ENCODE results near the gene SPRR4.

The SPRR4 gene

DNA sequence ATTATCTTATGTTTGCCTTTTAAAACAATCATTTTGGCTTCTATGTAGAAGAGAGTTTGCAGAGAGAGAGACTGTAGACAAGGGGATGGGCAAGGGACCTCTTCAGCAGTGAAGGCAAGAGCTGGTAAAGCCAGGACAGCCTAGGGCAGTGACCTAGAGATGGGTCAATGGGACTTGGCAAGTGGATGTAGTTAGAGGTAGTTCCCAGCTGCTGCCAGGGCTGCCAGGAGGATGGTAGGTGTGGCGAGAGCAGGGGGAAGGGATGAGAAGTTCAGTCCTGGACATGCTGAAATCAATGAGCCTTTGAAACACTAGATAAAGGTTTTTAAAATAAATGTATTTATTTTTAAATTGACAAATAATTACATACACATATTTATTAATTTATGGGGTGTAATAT lies 29.8 kb upstream of the SPRR4 start:
- Histone ChIP-seq H3K4me3 (ENCODE audit: low read length) (no peak overlapping the region), H2BK5ac (ENCODE audit: low read length) (no peak overlapping the region), H4K8ac (ENCODE audit: low read depth, low read length) (no peak overlapping the region), H2BK15ac (replicated peaks; ENCODE audit: low read depth) (no peak overlapping the region), H3K79me2 (ENCODE audit: control insufficient read depth, insufficient read depth, low read length) (no peaks in the 10 kb centered on the region), H3K4me1 (ENCODE audit: control insufficient read depth, low read depth, low read length) (no peaks in the 10 kb centered on the region), H3K56ac (ENCODE audit: low read length) (no peak overlapping the region), H2AK5ac (ENCODE audit: low read length) (no peak overlapping the region), H3K18ac (ENCODE audit: low read length) (no peak overlapping the region), H3K4me2 (ENCODE audit: low read length) (no peak overlapping the region), H3K27me3 (ENCODE audit: insufficient read depth, low read length, poor library complexity) (no peaks in the 10 kb centered on the region), H4K5ac (ENCODE audit: low read length) (no peak overlapping the region), H3K36me3 (ENCODE audit: control insufficient read depth, insufficient read depth, low read length) (no peaks in the 10 kb centered on the region), H3K23ac (ENCODE audit: low read length) (no peak overlapping the region), H3K79me1 (ENCODE audit: low read length) (no peaks in the 10 kb centered on the region), H3K27ac (ENCODE audit: low read depth, low read length) (no peak overlapping the region), H3K4ac (ENCODE audit: low read depth, low read length) (no peak overlapping the region), H3K9ac (ENCODE audit: low read length) (no peak overlapping the region), H2BK120ac (ENCODE audit: low read depth, low read length) (no peak overlapping the region)
- WGBS (ENCODE audit: extremely low coverage, insufficient coverage, low lambda C conversion rate) = no CpG with 5 or more reads among the region's 1 CpG
- no peak for DNase-seq

DNA sequence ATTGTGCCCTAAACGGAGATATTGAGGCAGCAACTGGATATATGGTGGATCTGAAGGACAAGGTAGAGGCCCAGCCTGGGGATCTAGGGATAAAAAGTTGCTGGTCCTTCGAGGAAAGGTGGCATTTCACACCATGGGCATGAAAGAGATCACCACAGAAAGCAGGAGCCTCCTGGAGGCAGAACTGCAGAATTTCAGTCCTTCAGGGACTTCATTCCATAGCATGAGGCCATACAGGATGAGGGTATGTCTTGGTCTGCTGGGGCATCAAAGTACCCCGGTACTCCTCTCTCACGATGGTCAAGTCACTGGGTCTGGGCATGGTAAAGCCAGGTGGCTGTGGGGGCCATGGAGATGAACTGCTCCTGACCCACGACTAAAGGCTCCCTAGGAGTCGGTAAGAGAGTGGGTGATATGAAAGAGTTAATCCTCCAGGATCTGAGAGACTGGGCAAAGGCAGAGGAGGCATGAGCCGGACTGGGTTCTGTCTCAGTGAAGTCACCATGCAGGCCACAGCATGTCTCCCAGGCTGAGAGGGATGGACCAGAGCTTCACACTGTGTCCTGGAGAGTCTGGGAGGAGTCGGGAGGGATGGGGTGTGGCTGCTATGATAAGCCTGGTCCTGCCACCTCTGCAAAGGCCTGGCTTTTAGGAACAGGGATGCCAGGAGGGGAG lies 29.3 kb upstream of the SPRR4 start:
- Histone ChIP-seq H3K27me3 (ENCODE audit: insufficient read depth, low read length, poor library complexity) (no peaks in the 10 kb centered on the region), H3K4me2 (ENCODE audit: low read length) (no peak overlapping the region), H3K23ac (ENCODE audit: low read length) (no peak overlapping the region), H3K9ac (ENCODE audit: low read length) (no peak overlapping the region), H2AK5ac (ENCODE audit: low read length) (no peak overlapping the region), H2BK15ac (replicated peaks; ENCODE audit: low read depth) (no peak overlapping the region), H3K79me1 (ENCODE audit: low read length) (no peaks in the 10 kb centered on the region), H3K36me3 (ENCODE audit: control insufficient read depth, insufficient read depth, low read length) (no peaks in the 10 kb centered on the region), H2BK5ac (ENCODE audit: low read length) (no peak overlapping the region), H2BK120ac (ENCODE audit: low read depth, low read length) (no peak overlapping the region), H3K18ac (ENCODE audit: low read length) (no peak overlapping the region), H4K5ac (ENCODE audit: low read length) (no peak overlapping the region), H3K4ac (ENCODE audit: low read depth, low read length) (no peak overlapping the region), H3K4me1 (ENCODE audit: control insufficient read depth, low read depth, low read length) (no peaks in the 10 kb centered on the region), H3K27ac (ENCODE audit: low read depth, low read length) (no peak overlapping the region), H3K4me3 (ENCODE audit: low read length) (no peak overlapping the region), H3K56ac (ENCODE audit: low read length) (no peak overlapping the region), H3K79me2 (ENCODE audit: control insufficient read depth, insufficient read depth, low read length) (no peaks in the 10 kb centered on the region), H4K8ac (ENCODE audit: low read depth, low read length) (no peak overlapping the region)
- no CpG with 5 or more reads among the region's 8 CpGs for WGBS (ENCODE audit: extremely low coverage, insufficient coverage, low lambda C conversion rate)
- DNase-seq = peak; percentile 50

DNA sequence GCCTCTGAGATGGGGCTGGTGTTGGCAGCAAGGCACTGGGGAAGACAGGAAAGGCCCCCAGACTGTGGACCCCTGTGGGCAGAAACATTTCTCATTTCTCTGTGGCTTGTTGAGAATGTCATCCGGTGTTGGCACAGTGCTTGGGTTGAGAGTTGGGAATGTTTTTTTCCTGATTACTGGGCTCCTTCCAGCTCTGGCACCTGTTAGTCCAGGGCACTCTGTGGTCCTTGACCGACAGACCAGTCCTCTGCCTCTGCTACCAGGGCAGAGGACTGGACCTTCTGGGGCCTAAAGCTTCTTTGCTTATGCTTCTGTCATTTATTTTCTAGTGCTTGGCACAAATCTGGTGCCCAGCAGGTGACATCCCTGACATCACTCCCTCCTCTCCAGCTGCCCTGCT lies 28.3 kb upstream of the SPRR4 start:
- Histone ChIP-seq H3K4me2 (ENCODE audit: low read length) (no peak overlapping the region), H3K4me1 (ENCODE audit: control insufficient read depth, low read depth, low read length) (no peaks in the 10 kb centered on the region), H2BK5ac (ENCODE audit: low read length) (no peak overlapping the region), H3K27ac (ENCODE audit: low read depth, low read length) (no peak overlapping the region), H3K4ac (ENCODE audit: low read depth, low read length) (no peak overlapping the region), H2BK15ac (replicated peaks; ENCODE audit: low read depth) (no peak overlapping the region), H3K79me1 (ENCODE audit: low read length) (no peaks in the 10 kb centered on the region), H2AK5ac (ENCODE audit: low read length) (no peak overlapping the region), H3K36me3 (ENCODE audit: control insufficient read depth, insufficient read depth, low read length) (no peaks in the 10 kb centered on the region), H4K8ac (ENCODE audit: low read depth, low read length) (no peak overlapping the region), H3K23ac (ENCODE audit: low read length) (no peak overlapping the region), H3K56ac (ENCODE audit: low read length) (no peak overlapping the region), H3K18ac (ENCODE audit: low read length) (no peak overlapping the region), H3K79me2 (ENCODE audit: control insufficient read depth, insufficient read depth, low read length) (no peaks in the 10 kb centered on the region), H4K5ac (ENCODE audit: low read length) (no peak overlapping the region), H3K4me3 (ENCODE audit: low read length) (no peak overlapping the region), H2BK120ac (ENCODE audit: low read depth, low read length) (no peak overlapping the region), H3K27me3 (ENCODE audit: insufficient read depth, low read length, poor library complexity) (no peaks in the 10 kb centered on the region), H3K9ac (ENCODE audit: low read length) (no peak overlapping the region)
- WGBS (ENCODE audit: extremely low coverage, insufficient coverage, low lambda C conversion rate) = no CpG with 5 or more reads among the region's 2 CpGs
- no peak for DNase-seq

DNA sequence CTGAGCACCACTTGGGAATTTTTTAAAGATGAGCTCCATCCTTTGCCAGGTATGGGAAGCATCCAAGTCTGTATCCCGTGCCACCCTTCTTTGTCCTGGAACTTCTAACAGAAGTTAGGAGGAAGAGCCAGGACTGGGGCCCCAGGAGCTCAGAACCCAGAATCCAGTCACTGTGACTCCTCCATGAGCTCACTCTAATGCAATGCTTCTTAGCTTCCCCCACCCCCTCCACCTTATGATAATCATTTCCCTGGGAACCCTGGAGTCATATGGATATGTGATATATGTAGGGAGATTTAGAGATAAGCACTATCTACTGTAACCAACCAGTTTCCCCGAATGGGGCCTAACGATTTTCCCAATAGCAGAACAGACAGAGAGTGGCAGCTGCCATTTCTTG lies 24.2 kb upstream of the SPRR4 start:
- no peaks in the 10 kb centered on the region for H3K4me1 ChIP-seq (ENCODE audit: control insufficient read depth, low read depth, low read length)
- H2BK5ac ChIP-seq (ENCODE audit: low read length) = no peak overlapping the region
- no peaks in the 10 kb centered on the region for H3K36me3 ChIP-seq (ENCODE audit: control insufficient read depth, insufficient read depth, low read length)
- H4K8ac ChIP-seq (ENCODE audit: low read depth, low read length) = no peak overlapping the region
- H2AK5ac ChIP-seq (ENCODE audit: low read length) = no peak overlapping the region
- H3K4me3 ChIP-seq (ENCODE audit: low read length) = no peak overlapping the region
- H3K27me3 ChIP-seq (ENCODE audit: insufficient read depth, low read length, poor library complexity) = no peaks in the 10 kb centered on the region
- H3K18ac ChIP-seq (ENCODE audit: low read length) = no peak overlapping the region
- no peaks in the 10 kb centered on the region for H3K79me1 ChIP-seq (ENCODE audit: low read length)
- H2BK15ac ChIP-seq (replicated peaks; ENCODE audit: low read depth) = no peak overlapping the region
- no peak overlapping the region for H3K4ac ChIP-seq (ENCODE audit: low read depth, low read length)
- no peak overlapping the region for H3K9ac ChIP-seq (ENCODE audit: low read length)
- no peak for DNase-seq
- no peak overlapping the region for H3K56ac ChIP-seq (ENCODE audit: low read length)
- no CpG with 5 or more reads among the region's 3 CpGs for WGBS (ENCODE audit: extremely low coverage, insufficient coverage, low lambda C conversion rate)
- H3K4me2 ChIP-seq (ENCODE audit: low read length) = no peak overlapping the region
- no peak overlapping the region for H3K27ac ChIP-seq (ENCODE audit: low read depth, low read length)
- no peak overlapping the region for H4K5ac ChIP-seq (ENCODE audit: low read length)
- H3K23ac ChIP-seq (ENCODE audit: low read length) = no peak overlapping the region
- no peaks in the 10 kb centered on the region for H3K79me2 ChIP-seq (ENCODE audit: control insufficient read depth, insufficient read depth, low read length)
- no peak overlapping the region for H2BK120ac ChIP-seq (ENCODE audit: low read depth, low read length)

DNA sequence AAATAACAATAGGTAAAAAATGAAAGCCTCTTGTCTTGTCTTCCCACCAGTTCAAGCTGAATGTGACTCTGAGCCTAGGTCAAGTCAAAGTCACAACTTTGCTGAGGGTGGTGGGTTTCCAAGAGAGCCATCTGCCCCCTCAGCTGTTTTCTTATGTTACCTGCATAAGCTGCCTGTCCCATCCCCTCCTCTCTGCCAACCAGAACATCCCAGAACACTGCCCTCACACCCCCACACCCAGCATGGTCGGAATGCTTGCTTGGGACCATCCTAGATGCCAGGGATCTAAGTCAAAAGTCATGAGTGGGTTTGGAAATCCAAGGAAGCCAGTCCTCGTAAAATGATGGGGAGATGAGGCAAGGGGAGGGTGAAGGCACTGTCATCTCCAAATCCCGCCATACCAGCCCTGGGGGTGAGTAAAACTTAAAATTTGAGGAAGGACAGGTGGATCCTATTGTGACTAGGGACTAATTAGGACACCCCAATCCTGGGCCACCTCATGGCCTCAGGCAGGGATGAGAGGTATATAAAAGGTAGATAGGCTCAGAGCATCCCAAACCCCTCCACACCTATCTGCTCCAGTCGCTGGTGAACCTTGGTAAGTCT lies 23.7 kb upstream of the SPRR4 start, which contains the start of gene SPRR5:
Gene SPRR5 (plus strand): TSS at position 556 of the 606 bp plus-strand sequence. CDS start 1,349 bp downstream, outside the sequence.
- H3K4me2 ChIP-seq (ENCODE audit: low read length) = no peak within 1 kb of the TSS
- WGBS (ENCODE audit: extremely low coverage, insufficient coverage, low lambda C conversion rate) = no CpG with 5 or more reads among the region's 4 CpGs
- no peak within 1 kb of the TSS for H3K27ac ChIP-seq (ENCODE audit: low read depth, low read length)
- H3K79me1 ChIP-seq (ENCODE audit: low read length) = no peaks in the 10 kb centered on the region
- H2BK15ac ChIP-seq (replicated peaks; ENCODE audit: low read depth) = no peak within 1 kb of the TSS
- DNase-seq = no peak
- H3K9ac ChIP-seq (ENCODE audit: low read length) = no peak within 1 kb of the TSS
- no peaks in the 10 kb centered on the region for H3K79me2 ChIP-seq (ENCODE audit: control insufficient read depth, insufficient read depth, low read length)
- H3K36me3 ChIP-seq (ENCODE audit: control insufficient read depth, insufficient read depth, low read length) = no peaks in the 10 kb centered on the region
- H3K4me3 ChIP-seq (ENCODE audit: low read length) = no peak within 1 kb of the TSS
- no peaks in the 10 kb centered on the region for H3K4me1 ChIP-seq (ENCODE audit: control insufficient read depth, low read depth, low read length)
- H3K27me3 ChIP-seq (ENCODE audit: insufficient read depth, low read length, poor library complexity) = no peaks in the 10 kb centered on the region
- no peak within 1 kb of the TSS for H3K56ac ChIP-seq (ENCODE audit: low read length)
- H4K8ac ChIP-seq (ENCODE audit: low read depth, low read length) = no peak within 1 kb of the TSS
- H3K23ac ChIP-seq (ENCODE audit: low read length) = no peak within 1 kb of the TSS
- no peak within 1 kb of the TSS for H4K5ac ChIP-seq (ENCODE audit: low read length)
- no peak within 1 kb of the TSS for H3K4ac ChIP-seq (ENCODE audit: low read depth, low read length)
- no peak within 1 kb of the TSS for H2BK5ac ChIP-seq (ENCODE audit: low read length)
- H3K18ac ChIP-seq (ENCODE audit: low read length) = no peak within 1 kb of the TSS
- H2AK5ac ChIP-seq (ENCODE audit: low read length) = no peak within 1 kb of the TSS
- H2BK120ac ChIP-seq (ENCODE audit: low read depth, low read length) = no peak within 1 kb of the TSS

DNA sequence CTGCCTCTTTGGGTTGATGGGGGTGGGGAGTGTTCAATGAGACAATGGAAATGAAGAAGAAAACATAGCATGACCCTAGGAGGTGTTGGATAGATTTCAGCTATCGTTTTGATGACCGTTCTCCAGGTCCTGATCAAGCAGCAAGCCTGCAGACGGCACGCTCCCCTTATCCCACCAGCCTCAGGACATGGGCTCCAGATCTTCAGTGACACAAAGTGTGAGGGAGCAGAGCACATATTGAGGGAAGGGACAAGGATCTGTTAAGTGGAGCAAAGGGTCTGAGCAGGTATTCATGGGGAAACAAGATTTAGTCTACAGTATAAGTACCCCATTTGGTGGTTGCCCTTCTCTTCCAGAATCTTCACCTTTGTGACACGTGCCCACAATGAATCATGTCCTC lies 18.7 kb upstream of the SPRR4 start:
- no peak for DNase-seq
- Histone ChIP-seq H3K4me2 (ENCODE audit: low read length) (no peak overlapping the region), H3K23ac (ENCODE audit: low read length) (no peak overlapping the region), H2BK5ac (ENCODE audit: low read length) (no peak overlapping the region), H3K27ac (ENCODE audit: low read depth, low read length) (no peak overlapping the region), H3K9ac (ENCODE audit: low read length) (no peak overlapping the region), H3K79me2 (ENCODE audit: control insufficient read depth, insufficient read depth, low read length) (no peaks in the 10 kb centered on the region), H2BK15ac (replicated peaks; ENCODE audit: low read depth) (no peak overlapping the region), H2BK120ac (ENCODE audit: low read depth, low read length) (no peak overlapping the region), H3K4me1 (ENCODE audit: control insufficient read depth, low read depth, low read length) (no peaks in the 10 kb centered on the region), H3K56ac (ENCODE audit: low read length) (no peak overlapping the region), H3K4ac (ENCODE audit: low read depth, low read length) (no peak overlapping the region), H2AK5ac (ENCODE audit: low read length) (no peak overlapping the region), H4K8ac (ENCODE audit: low read depth, low read length) (no peak overlapping the region), H4K5ac (ENCODE audit: low read length) (no peak overlapping the region), H3K18ac (ENCODE audit: low read length) (no peak overlapping the region), H3K27me3 (ENCODE audit: insufficient read depth, low read length, poor library complexity) (no peaks in the 10 kb centered on the region), H3K4me3 (ENCODE audit: low read length) (no peak overlapping the region), H3K79me1 (ENCODE audit: low read length) (no peaks in the 10 kb centered on the region), H3K36me3 (ENCODE audit: control insufficient read depth, insufficient read depth, low read length) (no peaks in the 10 kb centered on the region)
- no CpG with 5 or more reads among the region's 5 CpGs for WGBS (ENCODE audit: extremely low coverage, insufficient coverage, low lambda C conversion rate)

Measured in mesendoderm (in vitro differentiated cells).